SJCRH30 (cell line): ENCODE data around the gene NPPC. TPM values are rescaled to one million over a fixed set of nuclear protein-coding genes. Genes with fewer than 3 reads are reported as not detected.
A peak's percentile ranks its signal among the peaks of the same experiment; 100 is the strongest.
"Not testable (repeated sequence)": the region's sequence is repeated elsewhere in the genome, so short reads cannot be mapped to it uniquely, and the experiment has no call there.

Experiments used
- DNase-seq, 2 experiments: peaks; one replicate each; pipeline ENCODE4 v3.0.0-alpha.2; 2015 to 2020
- H3K27ac ChIP-seq: fragments of 250-450 bp; sonication (Bioruptor Pico); 2 replicates; pipeline ENCODE4 v1.5.1; 2020; ENCODE audit warnings: mild to moderate bottlenecking, moderate library complexity
- H3K27me3 ChIP-seq: fragments of 250-450 bp; sonication (Bioruptor Pico); 2 replicates; pipeline ENCODE4 v1.5.1; 2020; ENCODE audit warnings: mild to moderate bottlenecking, moderate library complexity
- H3K36me3 ChIP-seq: fragments of 250-450 bp; sonication (Bioruptor Pico); 2 replicates; pipeline ENCODE4 v1.5.1; 2020; ENCODE audit warnings: mild to moderate bottlenecking, moderate library complexity
- H3K4me1 ChIP-seq: fragments of 250-450 bp; sonication (Bioruptor Pico); 2 replicates; pipeline ENCODE4 v1.5.1; 2020; ENCODE audit warnings: mild to moderate bottlenecking, moderate library complexity
- H3K4me3 ChIP-seq: fragments of 250-450 bp; sonication (Bioruptor Pico); 2 replicates; pipeline ENCODE4 v1.5.1; 2020; ENCODE audit warnings: mild to moderate bottlenecking, moderate library complexity
- H3K9me3 ChIP-seq: fragments of 250-450 bp; sonication (Bioruptor Pico); replicated peaks from 2 replicates; pipeline ENCODE4 v1.5.1; 2020; ENCODE audit warnings: mild to moderate bottlenecking, moderate library complexity
- total RNA-seq: library from RNA; depleted of rRNA; stranded (reverse); fragments of >200 nt; shearing (Covaris generic); gene quantifications from 2 replicates; pipeline ENCODE4 v1.2.3, GENCODE V29; 2014

Gene NPPC
- total RNA-seq, 1 experiment from 2014 or later, result 6.7 TPM

DNA sequence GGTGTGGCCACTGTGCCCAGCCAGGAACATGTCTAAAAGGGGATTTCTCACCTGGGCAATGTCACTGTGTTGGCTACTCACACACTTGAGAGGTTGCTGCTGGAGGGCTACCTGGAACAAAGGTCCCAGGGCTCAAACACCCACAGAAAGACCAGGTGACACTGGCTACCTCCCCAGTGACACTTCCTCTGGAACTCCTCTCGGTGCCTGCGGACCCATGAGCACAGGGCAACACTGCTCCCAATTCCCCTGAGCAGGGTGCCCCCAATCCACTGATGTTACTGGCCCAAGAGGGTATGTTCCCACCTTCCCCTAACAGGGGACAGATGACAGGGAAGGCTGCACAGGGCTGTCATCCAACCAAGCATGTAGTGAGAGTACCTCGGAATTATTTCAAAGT is 5.8 kb downstream of the NPPC start:
- DNase-seq, result no peak
- H3K27me3 ChIP-seq, result no peaks in the 10 kb centered on the region
- H3K9me3 ChIP-seq, result no peaks in the 10 kb centered on the region
- no peaks in the 10 kb centered on the region; the same call in 1 of the 2 replicates for H3K4me1 ChIP-seq
- no peaks in the 10 kb centered on the region for H3K36me3 ChIP-seq
- H3K27ac ChIP-seq, result no peak overlapping the region
- no peak overlapping the region for H3K4me3 ChIP-seq

DNA sequence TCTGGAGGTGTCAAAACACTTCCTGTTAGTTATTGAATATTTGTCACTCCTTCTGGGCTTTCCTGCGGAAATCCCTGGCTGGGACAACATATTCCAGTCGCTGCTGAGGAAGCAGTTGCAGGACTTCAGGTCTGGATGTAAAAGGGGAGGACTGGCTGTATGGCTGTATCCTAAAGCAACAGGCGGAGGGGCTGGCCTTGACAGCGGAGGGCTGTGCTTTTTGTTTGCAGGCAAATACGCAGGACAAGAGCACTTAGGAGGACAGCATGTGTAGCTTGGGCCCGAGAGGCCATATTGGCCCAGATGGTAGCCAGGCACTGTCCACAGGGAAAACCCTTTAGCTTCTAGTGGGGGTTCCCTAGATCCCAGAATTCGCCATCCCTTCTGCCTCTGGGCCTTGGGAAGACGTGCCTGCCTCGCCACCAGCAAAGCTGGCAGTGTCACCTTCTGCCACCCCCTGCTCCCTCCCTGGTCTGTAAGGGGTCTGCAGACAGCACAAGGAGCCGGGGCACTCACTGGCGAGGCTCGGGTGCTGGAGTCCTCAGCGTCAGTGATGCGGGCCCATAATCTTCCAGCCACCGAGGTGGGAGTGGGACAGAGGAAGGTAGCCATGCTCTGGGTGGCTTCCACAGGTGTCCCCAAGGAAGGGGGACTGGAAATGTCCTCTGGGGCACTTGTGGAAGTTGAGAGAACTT is 6.7 kb downstream of the NPPC start:
- Histone ChIP-seq H3K4me1 (no peaks in the 10 kb centered on the region; the same call in 1 of the 2 replicates), H3K27me3 (no peaks in the 10 kb centered on the region), H3K36me3 (no peaks in the 10 kb centered on the region), H3K9me3 (no peaks in the 10 kb centered on the region), H3K4me3 (no peak overlapping the region), H3K27ac (no peak overlapping the region)
- DNase-seq, result no peak

DNA sequence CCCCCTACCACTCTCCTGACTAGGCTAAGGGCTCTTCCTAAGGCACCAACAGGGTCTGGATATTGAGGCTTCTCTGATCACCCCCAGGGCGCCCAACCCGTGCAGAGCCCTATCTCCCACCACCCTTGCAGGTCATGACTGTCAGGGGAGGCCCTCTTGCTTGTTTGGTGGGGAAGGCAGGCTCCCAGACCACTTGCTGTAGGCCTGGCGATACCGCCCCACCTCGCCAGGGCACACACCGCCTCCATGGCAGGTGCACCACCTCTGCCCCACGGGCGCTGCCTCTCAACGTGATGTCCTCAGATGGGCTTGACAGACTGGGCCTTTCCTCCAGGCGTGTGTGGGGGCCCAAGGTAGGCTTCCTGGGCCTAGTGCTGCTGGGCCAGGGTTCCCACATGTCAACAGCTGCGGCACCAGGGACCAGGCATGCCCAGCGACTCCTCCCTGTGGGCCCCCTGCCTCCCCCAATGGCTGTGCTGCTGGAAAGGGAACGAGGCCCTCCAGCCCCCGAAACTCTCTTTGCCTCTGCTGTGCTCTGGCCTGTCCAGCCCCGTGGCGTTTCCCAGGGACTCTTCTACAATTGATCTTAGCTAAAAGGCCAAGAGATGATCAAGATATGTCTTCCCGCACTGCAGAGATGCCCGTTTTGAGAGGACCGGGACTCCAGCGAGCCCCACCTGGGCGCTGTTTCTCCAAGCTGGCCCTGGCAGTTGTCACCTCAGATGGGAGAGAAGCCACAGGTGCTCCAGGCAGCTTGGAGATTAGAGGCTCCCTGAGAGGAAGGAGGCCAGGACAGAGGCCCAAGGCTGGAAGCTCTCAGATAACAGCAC is 7.5 kb downstream of the NPPC start:
- no peak for DNase-seq
- H3K27me3 ChIP-seq, result no peaks in the 10 kb centered on the region
- no peak overlapping the region for H3K27ac ChIP-seq
- H3K4me3 ChIP-seq, result no peak overlapping the region
- no peaks in the 10 kb centered on the region for H3K36me3 ChIP-seq
- no peaks in the 10 kb centered on the region; the same call in 1 of the 2 replicates for H3K4me1 ChIP-seq
- no peaks in the 10 kb centered on the region for H3K9me3 ChIP-seq

DNA sequence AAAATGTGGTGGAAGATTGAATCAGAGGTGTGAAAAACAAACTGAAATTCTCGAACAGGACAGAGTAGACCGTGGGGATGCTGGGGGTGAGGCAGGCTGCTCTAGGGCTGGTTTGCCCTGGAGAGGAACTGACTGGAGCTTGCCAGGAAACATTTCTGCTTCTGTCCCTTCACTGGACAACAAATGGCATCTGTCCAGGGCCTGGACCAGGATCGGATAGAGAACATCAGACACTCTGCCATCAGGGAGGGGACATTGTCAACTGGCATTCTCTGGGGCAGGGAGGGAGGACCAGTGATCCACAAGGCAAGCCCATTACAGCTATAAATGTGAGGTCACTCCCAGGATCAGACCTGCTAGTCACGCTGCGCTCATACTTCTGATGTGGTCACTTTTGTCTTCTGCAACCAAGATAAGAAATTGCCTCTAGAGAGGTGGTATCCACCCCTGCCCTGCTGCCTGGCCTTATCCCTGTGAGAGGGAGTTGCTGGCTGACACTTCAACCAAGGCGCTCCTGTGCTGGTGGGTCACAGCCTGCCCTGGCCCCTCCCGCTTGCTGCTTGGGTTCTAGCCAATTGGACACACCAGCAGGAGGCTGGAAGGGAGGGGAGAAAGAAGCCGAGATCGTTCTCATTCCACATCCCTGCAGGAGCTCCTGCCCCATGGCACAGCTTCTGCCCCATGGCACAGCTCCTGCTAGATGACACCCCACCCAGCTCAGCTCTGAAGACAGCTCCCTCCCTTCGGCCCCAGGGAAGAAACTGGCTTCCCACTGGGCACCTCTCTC is 8.7 kb downstream of the NPPC start:
- Histone ChIP-seq H3K9me3 (no peaks in the 10 kb centered on the region), H3K4me3 (no peak overlapping the region), H3K36me3 (no peaks in the 10 kb centered on the region), H3K27me3 (no peaks in the 10 kb centered on the region; the same call in 1 of the 2 replicates), H3K4me1 (no peaks in the 10 kb centered on the region; the same call in 1 of the 2 replicates), H3K27ac (no peak overlapping the region)
- DNase-seq, result peak; percentile 48 to 49

DNA sequence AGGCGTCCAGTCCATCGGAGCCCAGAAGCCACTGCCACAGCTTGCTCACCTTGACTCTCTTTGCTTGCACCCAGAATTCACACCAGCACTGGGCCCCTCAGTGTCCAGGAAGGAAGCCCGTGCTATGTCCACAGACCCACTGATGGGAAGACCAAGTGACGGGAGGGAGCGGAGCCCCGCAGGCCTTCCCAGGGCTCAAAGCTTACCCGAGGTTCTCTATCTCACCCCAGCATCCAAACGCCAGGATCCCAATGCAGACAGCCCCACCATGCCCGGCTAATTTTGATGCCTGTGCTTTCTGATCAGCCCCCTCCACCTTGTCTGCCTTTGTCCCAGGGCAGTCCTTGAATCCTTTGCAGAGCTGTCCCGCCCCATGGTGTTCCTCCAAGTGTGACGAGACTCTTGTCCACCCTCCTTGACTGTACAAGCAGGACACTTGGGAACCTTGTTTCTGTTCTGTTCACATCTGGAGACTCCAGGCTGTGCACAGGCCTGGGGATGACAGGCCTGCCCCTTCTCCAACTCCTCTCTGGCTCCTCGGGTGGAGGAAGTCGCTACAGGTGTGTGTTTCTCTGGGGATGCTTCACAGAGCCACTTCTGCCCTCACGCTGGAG is 12.0 kb downstream of the NPPC start:
- Histone ChIP-seq H3K27me3 (no peaks in the 10 kb centered on the region; the same call in 1 of the 2 replicates), H3K27ac (no peak overlapping the region), H3K4me1 (no peaks in the 10 kb centered on the region; the same call in 1 of the 2 replicates), H3K4me3 (no peak overlapping the region), H3K9me3 (no peaks in the 10 kb centered on the region), H3K36me3 (no peaks in the 10 kb centered on the region)
- no peak for DNase-seq

DNA sequence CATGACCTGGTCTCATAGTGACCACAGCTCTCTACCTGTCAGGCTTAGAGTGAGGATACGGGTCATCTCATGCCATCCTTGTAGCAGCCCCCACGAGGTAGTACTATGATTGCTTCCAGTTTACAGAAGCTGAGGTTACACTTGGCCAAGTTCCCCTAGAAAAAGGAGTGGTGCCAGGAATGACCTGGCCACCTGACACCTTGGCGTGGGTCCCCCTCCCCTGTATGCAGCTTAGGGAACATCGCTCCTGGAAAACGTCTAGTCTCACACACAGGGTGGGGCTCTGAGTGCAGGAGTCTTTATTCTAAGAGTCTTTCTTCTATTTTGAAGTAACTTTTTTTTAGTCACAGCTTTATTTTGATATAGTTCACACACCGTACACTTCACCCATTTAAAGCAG is 14.8 kb downstream of the NPPC start:
- DNase-seq, result no peak
- Histone ChIP-seq H3K4me1 (no peaks in the 10 kb centered on the region), H3K36me3 (no peaks in the 10 kb centered on the region), H3K9me3 (no peaks in the 10 kb centered on the region), H3K4me3 (no peak overlapping the region), H3K27ac (no peak overlapping the region), H3K27me3 (no peaks in the 10 kb centered on the region; the same call in 1 of the 2 replicates)

DNA sequence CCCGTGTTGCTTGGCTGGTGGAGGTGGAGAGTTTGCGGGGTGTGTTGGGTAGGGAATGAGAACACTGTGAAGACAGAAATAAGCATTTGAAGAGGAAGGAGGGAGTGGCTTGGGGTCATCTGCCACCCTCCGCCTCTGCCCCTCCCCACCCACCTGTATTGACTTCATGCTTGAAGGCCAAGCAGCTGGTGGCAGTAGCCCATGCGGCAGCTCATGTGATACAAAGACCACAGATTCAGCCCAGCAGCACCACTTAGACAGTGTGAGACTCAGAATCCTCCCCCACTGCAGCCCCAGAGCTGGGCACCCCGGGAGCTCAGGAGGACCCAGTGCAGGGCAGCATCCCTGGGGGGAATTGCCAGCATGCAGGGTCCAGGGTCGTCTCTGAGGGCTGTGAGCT is 15.4 kb downstream of the NPPC start:
- H3K4me3 ChIP-seq, result no peak overlapping the region
- DNase-seq, result no peak
- H3K9me3 ChIP-seq, result no peaks in the 10 kb centered on the region
- no peaks in the 10 kb centered on the region for H3K36me3 ChIP-seq
- no peak overlapping the region for H3K27ac ChIP-seq
- no peaks in the 10 kb centered on the region for H3K4me1 ChIP-seq
- H3K27me3 ChIP-seq, result no peaks in the 10 kb centered on the region; the same call in 1 of the 2 replicates

DNA sequence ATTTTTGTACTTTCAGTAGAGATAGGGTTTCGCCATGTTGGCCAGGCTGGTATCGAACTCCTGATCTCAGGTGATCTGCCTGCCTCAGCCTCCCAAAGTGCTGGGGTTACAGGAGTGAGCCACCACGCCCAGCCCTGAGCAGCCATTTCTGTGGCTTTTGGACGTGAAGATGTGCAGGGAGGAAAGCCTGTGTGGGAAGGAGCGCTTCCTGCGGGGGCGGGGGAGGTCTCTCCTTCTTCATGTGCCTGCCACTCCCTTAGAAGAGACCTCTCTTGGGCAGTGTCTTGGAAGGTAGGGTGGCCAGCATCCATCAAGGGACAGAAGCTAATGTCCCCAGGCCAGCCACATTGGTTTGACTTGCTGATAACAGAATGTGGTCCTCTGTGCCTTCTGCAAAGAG is 16.0 kb downstream of the NPPC start:
- not testable (repeated sequence) for H3K4me1 ChIP-seq, H3K4me3 ChIP-seq, DNase-seq, H3K27me3 ChIP-seq, H3K27ac ChIP-seq, H3K9me3 ChIP-seq, H3K36me3 ChIP-seq

DNA sequence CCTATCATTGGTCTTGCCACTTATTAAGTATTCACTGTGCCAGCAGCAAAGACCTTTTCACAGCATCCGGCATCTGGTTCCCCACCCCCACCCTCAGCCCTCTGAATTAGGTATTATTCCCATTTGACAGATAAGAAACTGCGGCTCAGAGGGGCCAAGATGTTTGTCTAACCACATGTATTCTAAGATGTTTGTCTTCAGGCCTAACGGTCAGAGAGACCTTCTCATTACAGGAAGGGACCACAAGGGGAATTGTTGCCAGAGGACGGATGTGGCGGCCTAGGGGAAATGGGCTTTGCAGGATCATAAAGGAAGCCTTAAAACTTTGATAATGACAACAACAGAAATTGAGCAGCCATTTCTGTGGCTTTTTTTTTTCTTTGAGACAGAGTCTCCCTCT is 16.6 kb downstream of the NPPC start:
- H3K9me3 ChIP-seq, result no peaks in the 10 kb centered on the region
- H3K4me1 ChIP-seq, result no peaks in the 10 kb centered on the region
- DNase-seq, result no peak
- H3K4me3 ChIP-seq, result no peak overlapping the region
- no peak overlapping the region for H3K27ac ChIP-seq
- H3K36me3 ChIP-seq, result no peaks in the 10 kb centered on the region
- no peaks in the 10 kb centered on the region; the same call in 1 of the 2 replicates for H3K27me3 ChIP-seq

DNA sequence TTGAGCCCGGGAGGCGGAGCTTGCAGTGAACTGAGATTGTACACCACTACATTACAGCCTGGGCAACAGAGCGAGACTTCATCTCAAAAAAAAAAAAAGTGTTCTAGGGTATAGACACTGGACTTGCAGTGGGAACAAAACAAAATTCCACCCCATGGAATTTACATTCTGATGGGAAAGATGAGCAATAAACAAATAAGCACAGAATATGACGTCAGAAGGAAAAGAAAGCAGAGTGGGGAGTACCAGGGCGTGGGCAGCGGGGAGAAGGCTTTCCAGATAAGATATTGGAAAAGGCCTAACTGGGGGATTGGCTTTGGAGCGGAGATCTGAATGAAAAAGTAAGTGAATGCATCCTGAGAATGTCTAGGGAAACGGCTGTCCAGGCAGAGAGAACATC is 17.6 kb downstream of the NPPC start:
- Histone ChIP-seq H3K27ac (no peak overlapping the region), H3K36me3 (no peaks in the 10 kb centered on the region), H3K27me3 (no peaks in the 10 kb centered on the region; the same call in 1 of the 2 replicates), H3K4me1 (no peaks in the 10 kb centered on the region), H3K4me3 (no peak overlapping the region), H3K9me3 (no peaks in the 10 kb centered on the region)
- no peak for DNase-seq

DNA sequence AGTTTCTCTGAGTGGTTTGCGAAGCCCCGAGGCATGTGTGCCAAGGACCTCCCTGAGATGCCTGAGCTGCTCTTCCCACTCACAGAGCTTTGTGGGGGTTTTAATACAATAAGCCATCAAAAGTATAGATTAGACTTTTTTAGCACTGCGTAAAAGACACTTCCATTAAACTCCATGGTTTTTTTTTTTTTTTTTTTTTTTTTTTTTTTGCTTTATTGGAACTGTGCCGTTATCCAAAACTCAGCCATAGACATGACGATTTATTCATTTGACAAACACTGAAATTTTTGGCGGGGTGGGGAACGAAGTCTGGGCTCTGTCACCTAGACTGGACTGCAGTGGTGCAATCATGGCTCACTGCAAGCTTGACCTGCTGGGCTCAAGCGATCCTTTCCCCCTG is 18.4 kb downstream of the NPPC start:
- DNase-seq, result no peak
- H3K9me3 ChIP-seq, result no peaks in the 10 kb centered on the region
- H3K36me3 ChIP-seq, result no peaks in the 10 kb centered on the region
- no peaks in the 10 kb centered on the region; the same call in 1 of the 2 replicates for H3K27me3 ChIP-seq
- no peak overlapping the region for H3K4me3 ChIP-seq
- no peak overlapping the region for H3K27ac ChIP-seq
- no peaks in the 10 kb centered on the region for H3K4me1 ChIP-seq

DNA sequence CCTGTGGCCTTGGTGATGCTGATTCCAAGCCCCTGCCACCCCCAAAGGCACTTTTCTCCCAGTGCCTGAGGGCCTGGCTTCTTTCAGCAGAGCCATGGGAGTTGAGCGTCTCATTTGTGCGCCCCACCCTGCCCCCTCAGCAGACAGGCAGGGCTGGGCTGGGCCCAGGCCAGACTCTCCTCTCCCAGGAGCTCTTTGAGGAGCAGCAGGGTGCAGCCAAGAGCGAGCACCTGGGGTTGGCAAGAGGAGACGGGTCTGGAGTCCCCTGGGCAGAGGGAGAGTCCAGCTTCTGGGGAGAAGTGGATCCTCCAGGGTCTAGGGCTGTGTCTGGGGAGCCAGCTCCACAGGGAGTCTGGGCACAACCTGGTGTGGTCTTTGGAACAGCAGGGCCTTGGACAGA is 21.2 kb downstream of the NPPC start:
- Histone ChIP-seq H3K36me3 (no peaks in the 10 kb centered on the region), H3K4me3 (no peak overlapping the region), H3K27ac (no peak overlapping the region), H3K4me1 (no peaks in the 10 kb centered on the region), H3K27me3 (peaks cover 5% of the 10 kb centered on the region; the same call in 1 of the 2 replicates), H3K9me3 (no peaks in the 10 kb centered on the region)
- DNase-seq, result no peak

DNA sequence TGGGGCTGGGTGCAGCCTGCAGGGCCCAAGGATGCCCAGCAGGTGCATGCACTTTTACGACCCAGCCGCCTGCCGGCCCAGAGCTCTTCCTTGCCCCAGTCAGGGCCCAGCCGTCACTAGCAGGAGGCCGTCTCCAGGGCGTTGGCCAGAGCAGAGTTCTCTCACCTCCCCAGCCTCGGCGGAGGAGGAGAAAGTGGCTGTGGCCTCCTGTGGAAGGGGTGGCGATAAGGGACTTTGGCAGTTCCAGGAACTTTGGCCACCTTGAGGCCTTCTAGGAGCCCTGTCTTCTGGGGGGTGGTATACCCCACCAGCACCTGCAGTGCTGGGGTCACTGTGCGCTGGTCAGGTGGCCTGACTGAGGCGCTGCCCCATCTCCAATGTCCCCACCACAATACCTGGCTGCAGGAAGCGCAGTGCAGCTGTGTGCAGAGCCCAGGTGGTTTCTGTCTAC is 22.0 kb downstream of the NPPC start:
- Histone ChIP-seq H3K27me3 (peaks cover 5% of the 10 kb centered on the region; the same call in 1 of the 2 replicates), H3K36me3 (no peaks in the 10 kb centered on the region), H3K4me3 (no peak overlapping the region), H3K27ac (no peak overlapping the region), H3K4me1 (no peaks in the 10 kb centered on the region), H3K9me3 (no peaks in the 10 kb centered on the region)
- DNase-seq, result no peak

DNA sequence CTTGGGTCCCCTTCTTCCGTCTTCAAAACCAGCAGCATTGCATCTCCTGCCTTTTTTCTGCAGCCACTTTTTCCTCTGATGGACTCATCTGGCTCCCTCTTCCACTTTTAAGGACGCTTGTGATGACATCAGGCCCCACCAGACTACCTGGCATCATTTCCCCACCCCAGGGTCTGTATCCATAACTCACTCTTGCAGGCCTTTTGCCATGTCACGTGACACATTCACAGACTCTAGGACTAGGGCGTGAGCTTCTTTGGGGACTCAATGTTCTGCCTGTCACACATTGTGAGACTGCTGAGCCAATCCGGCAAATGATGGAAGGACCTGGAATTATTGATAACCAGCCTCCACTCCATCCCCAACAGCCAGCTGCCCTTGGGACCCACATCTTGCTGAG is 23.6 kb downstream of the NPPC start:
- DNase-seq, result no peak
- H3K36me3 ChIP-seq, result no peaks in the 10 kb centered on the region
- no peak overlapping the region for H3K4me3 ChIP-seq
- H3K27ac ChIP-seq, result no peak overlapping the region
- H3K4me1 ChIP-seq, result no peaks in the 10 kb centered on the region
- H3K9me3 ChIP-seq, result no peaks in the 10 kb centered on the region
- H3K27me3 ChIP-seq, result peaks cover 5% of the 10 kb centered on the region
